Uterus (tissue), 4 donors: ENCODE measurements around the gene ZNF888. TPM values are rescaled to one million over a fixed set of nuclear protein-coding genes. Genes with fewer than 3 reads are reported as not detected.

Source experiments
- DNase-seq, 2 donors: peaks; one replicate each; pipeline ENCODE4 v3.0.0-alpha.2; 2019 to 2020
- H3K27ac ChIP-seq, 2 donors: fragments of 200-600 bp; sonication (generic); 1 replicate in 1 of 2; 2 replicates in 1 of 2; pipeline ENCODE4 v1.5.1; 2016 to 2018
- H3K27me3 ChIP-seq, 2 donors: fragments of 200-600 bp; sonication (generic); one replicate each; pipeline ENCODE4 v1.5.1; 2018 to 2019; ENCODE audit warnings: control low read depth in 1 of 2
- H3K36me3 ChIP-seq, 2 donors: fragments of 200-600 bp; sonication (generic); one replicate each; pipeline ENCODE4 v1.5.1; 2019; ENCODE audit warnings: control low read depth in 1 of 2
- H3K4me1 ChIP-seq, 2 donors: fragments of 200-600 bp; sonication (generic); one replicate each; pipeline ENCODE4 v1.5.1; 2018 to 2019; ENCODE audit warnings: control low read depth in 1 of 2
- H3K4me3 ChIP-seq, 2 donors: fragments of 200-600 bp; sonication (generic); 1 replicate in 1 of 2; 2 replicates in 1 of 2; pipeline ENCODE4 v1.5.1; 2018 to 2019; ENCODE audit warnings: mild to moderate bottlenecking in 1 of 2
- H3K9me3 ChIP-seq, 2 donors: fragments of 200-600 bp; sonication (generic); one replicate each; pipeline ENCODE4 v1.5.1; 2019; ENCODE audit warnings: control low read depth in 1 of 2
- CTCF ChIP-seq, 4 experiments: fragments of 200-600 bp in 2 of 4; fragments of 450-650 bp in 2 of 4; sonication (generic) in 2 of 4; IDR thresholded peaks; one replicate each; pipeline ENCODE4 v1.5.1; 2016 to 2019; ENCODE audit warnings: antibody characterized with exemption in 4 of 4, mild to moderate bottlenecking in 2 of 4, moderate library complexity in 1 of 4
- POLR2A ChIP-seq, 2 donors: fragments of 450-650 bp; IDR thresholded peaks; one replicate each; pipeline ENCODE4 v1.6.1; 2016; ENCODE audit warnings: antibody characterized with exemption in 2 of 2, mild to moderate bottlenecking in 1 of 2, moderate library complexity in 1 of 2
- intact Hi-C: fragments of 100-400 bp; cut with DNase I; formaldehyde crosslinking; loops from one replicate; pipeline ENCODE4 v1.15.1; 2023; ENCODE audit warnings: low total_unique reads
- total RNA-seq, 4 donors: library from RNA; depleted of rRNA in 3 of 4; stranded (reverse); fragments of >200 nt in 3 of 4; gene quantifications; one replicate each; pipeline versions ENCODE4 v1.1.0 to v1.2.4, GENCODE V29; 2014 to 2023
- donor health status: DM: yes; HTN: yes; CAD: no.

Gene ZNF888
- total RNA-seq, 4 donors from 2014 or later: 1.5 to 34.4 (median 6.1) TPM; not detected in 1

GRCh38 chr19:52898101-52898500 lies 25.1 kb downstream of the ZNF888 start:
- Histone ChIP-seq H3K27ac (peak overlapping the region; percentile 83 to 87), H3K36me3 (no peaks in the 10 kb centered on the region), H3K4me1 (no peaks in the 10 kb centered on the region), H3K4me3 (peak overlapping the region; percentile 51 to 59), H3K9me3 (no peaks in the 10 kb centered on the region), H3K27me3 (no peaks in the 10 kb centered on the region)
- DNase-seq: peak in 1 of 2 donors; percentile 19
- intact Hi-C loops: no loop called here
- TF ChIP-seq CTCF (IDR thresholded peaks at IDR 0.05) (no peak), POLR2A (IDR thresholded peaks at IDR 0.05) (no peak)

- Histone ChIP-seq H3K27me3 (no peaks in the 10 kb centered on the region), H3K27ac (peak within 1 kb of the TSS; percentile 83 to 87)
Measured at GRCh38 chr19:52897138-52897935, 25.9 kb downstream of the ZNF888 start, which contains the start of gene ZNF320. TSS of gene ZNF320 (minus strand) at chr19:52897635. CDS start at chr19:52890255, 7,380 bp downstream.

GRCh38 chr19:52896431-52897137 lies 26.6 kb downstream of the ZNF888 start:
- no peak for TF ChIP-seq CTCF (IDR thresholded peaks at IDR 0.05)
- no peak for TF ChIP-seq POLR2A (IDR thresholded peaks at IDR 0.05)
- no peaks in the 10 kb centered on the region for H3K4me1 ChIP-seq
- no peaks in the 10 kb centered on the region for H3K27me3 ChIP-seq
- peak overlapping the region; percentile 51 to 59 for H3K4me3 ChIP-seq
- intact Hi-C loops: no loop called here
- H3K27ac ChIP-seq: peak overlapping the region; percentile 83 to 87
- H3K9me3 ChIP-seq: no peaks in the 10 kb centered on the region
- H3K36me3 ChIP-seq: no peaks in the 10 kb centered on the region
- DNase-seq: peak; percentile 30 to 34

More at GRCh38 chr19:52897138-52897935, 25.9 kb downstream of the ZNF888 start, which contains the start of gene ZNF320:
- H3K4me1 ChIP-seq: no peaks in the 10 kb centered on the region
- H3K9me3 ChIP-seq: no peaks in the 10 kb centered on the region
- DNase-seq: peak; percentile 96 to 98
- intact Hi-C loops: no loop called here
- peak within 1 kb of the TSS; percentile 51 to 59 for H3K4me3 ChIP-seq
- H3K36me3 ChIP-seq: no peaks in the 10 kb centered on the region
- TF ChIP-seq POLR2A (IDR thresholded peaks at IDR 0.05): peak; percentile 57 to 71
- no peak for TF ChIP-seq CTCF (IDR thresholded peaks at IDR 0.05)

GRCh38 chr19:52891336-52891735 lies 31.9 kb downstream of the ZNF888 start:
- Histone ChIP-seq H3K9me3 (no peaks in the 10 kb centered on the region), H3K27ac (no peak overlapping the region), H3K36me3 (no peaks in the 10 kb centered on the region), H3K27me3 (no peaks in the 10 kb centered on the region), H3K4me1 (no peaks in the 10 kb centered on the region), H3K4me3 (no peak overlapping the region)
- no peak for TF ChIP-seq CTCF (IDR thresholded peaks at IDR 0.05)
- TF ChIP-seq POLR2A (IDR thresholded peaks at IDR 0.05): no peak
- DNase-seq: no peak
- intact Hi-C loops: no loop called here

GRCh38 chr19:52889931-52890330 lies 33.3 kb downstream of the ZNF888 start:
- H3K36me3 ChIP-seq: no peaks in the 10 kb centered on the region
- H3K27ac ChIP-seq: no peak overlapping the region
- DNase-seq: no peak
- H3K9me3 ChIP-seq: no peaks in the 10 kb centered on the region
- no peaks in the 10 kb centered on the region for H3K27me3 ChIP-seq
- H3K4me3 ChIP-seq: no peak overlapping the region
- intact Hi-C loops: no loop called here
- TF ChIP-seq POLR2A (IDR thresholded peaks at IDR 0.05) (no peak), CTCF (IDR thresholded peaks at IDR 0.05) (no peak)
- H3K4me1 ChIP-seq: no peaks in the 10 kb centered on the region
